ENCODE data around the gene SPDYE16.
A peak's percentile ranks its signal among the peaks of the same experiment; 100 is the strongest.
"Not testable (repeated sequence)": the region's sequence is repeated elsewhere in the genome, so short reads cannot be mapped to it uniquely, and the experiment has no call there.

- TF ChIP-seq, protein P1, sequence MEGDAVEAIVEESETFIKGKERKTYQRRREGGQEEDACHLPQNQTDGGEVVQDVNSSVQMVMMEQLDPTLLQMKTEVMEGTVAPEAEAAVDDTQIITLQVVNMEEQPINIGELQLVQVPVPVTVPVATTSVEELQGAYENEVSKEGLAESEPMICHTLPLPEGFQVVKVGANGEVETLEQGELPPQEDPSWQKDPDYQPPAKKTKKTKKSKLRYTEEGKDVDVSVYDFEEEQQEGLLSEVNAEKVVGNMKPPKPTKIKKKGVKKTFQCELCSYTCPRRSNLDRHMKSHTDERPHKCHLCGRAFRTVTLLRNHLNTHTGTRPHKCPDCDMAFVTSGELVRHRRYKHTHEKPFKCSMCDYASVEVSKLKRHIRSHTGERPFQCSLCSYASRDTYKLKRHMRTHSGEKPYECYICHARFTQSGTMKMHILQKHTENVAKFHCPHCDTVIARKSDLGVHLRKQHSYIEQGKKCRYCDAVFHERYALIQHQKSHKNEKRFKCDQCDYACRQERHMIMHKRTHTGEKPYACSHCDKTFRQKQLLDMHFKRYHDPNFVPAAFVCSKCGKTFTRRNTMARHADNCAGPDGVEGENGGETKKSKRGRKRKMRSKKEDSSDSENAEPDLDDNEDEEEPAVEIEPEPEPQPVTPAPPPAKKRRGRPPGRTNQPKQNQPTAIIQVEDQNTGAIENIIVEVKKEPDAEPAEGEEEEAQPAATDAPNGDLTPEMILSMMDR (IDR thresholded peaks at IDR 0.05): not testable (repeated sequence)
- not testable (repeated sequence) for TF ChIP-seq POLR2A (IDR thresholded peaks at IDR 0.05)
- TF ChIP-seq POLR2AphosphoS5 (IDR thresholded peaks at IDR 0.05): peak; percentile 25
These were observed 40.7 kb upstream of the SPDYE16 start for GRCh38 chr7:76583636-76584281.

Data from prostate gland (tissue), 2 donors.